GM10266 (cell line): Measurements from ENCODE around the gene ADSL.

Source experiments
- DNase-seq: peaks from one replicate; pipeline ENCODE4 v3.0.0; 2012; ENCODE audit errors: extremely low spot score
- TF ChIP-seq, protein P1 (sequence below): IDR thresholded peaks from 2 replicates; pipeline ENCODE4 v1.5.1; 2012; ENCODE audit warnings: mild to moderate bottlenecking, low read depth; ENCODE audit not compliant: control insufficient read depth, insufficient read depth; ENCODE audit errors: missing control alignments

ADSL gene

DNA sequence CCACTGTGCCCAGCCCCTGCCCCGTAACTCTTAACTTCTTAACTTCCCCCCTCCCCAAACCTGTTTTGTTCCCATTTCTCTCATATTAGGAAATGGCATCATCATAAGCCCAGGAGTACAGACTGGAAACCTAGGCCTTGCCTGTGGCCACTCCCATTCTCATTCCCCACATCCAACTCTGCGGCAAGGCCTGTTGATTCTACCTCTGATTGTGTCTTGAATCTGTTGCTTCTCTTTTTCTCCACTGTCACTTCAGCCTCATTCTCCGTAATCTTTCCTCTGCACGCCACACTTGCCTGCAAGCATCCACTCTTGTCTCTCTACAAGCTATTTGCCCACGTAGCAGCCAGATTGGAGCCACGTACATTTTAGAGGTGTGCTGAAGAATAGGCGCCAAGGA lies 49.3 kb downstream of the ADSL start:
- DNase-seq = no peak

GRCh38 chr22:40396882-40397281 lies 50.6 kb downstream of the ADSL start:
- no peak for DNase-seq
- TF ChIP-seq, protein P1, sequence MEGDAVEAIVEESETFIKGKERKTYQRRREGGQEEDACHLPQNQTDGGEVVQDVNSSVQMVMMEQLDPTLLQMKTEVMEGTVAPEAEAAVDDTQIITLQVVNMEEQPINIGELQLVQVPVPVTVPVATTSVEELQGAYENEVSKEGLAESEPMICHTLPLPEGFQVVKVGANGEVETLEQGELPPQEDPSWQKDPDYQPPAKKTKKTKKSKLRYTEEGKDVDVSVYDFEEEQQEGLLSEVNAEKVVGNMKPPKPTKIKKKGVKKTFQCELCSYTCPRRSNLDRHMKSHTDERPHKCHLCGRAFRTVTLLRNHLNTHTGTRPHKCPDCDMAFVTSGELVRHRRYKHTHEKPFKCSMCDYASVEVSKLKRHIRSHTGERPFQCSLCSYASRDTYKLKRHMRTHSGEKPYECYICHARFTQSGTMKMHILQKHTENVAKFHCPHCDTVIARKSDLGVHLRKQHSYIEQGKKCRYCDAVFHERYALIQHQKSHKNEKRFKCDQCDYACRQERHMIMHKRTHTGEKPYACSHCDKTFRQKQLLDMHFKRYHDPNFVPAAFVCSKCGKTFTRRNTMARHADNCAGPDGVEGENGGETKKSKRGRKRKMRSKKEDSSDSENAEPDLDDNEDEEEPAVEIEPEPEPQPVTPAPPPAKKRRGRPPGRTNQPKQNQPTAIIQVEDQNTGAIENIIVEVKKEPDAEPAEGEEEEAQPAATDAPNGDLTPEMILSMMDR = no peak

More for the DNA sequence above, 49.3 kb downstream of the ADSL start:
- TF ChIP-seq, protein P1 = no peak

- TF ChIP-seq, protein P1 = no peak
- no peak for DNase-seq
These were observed 51.1 kb downstream of the ADSL start for GRCh38 chr22:40397396-40397795.

GRCh38 chr22:40399621-40400020 lies 53.3 kb downstream of the ADSL start:
- DNase-seq = no peak
- TF ChIP-seq, protein P1 = no peak

GRCh38 chr22:40400159-40400558 lies 53.9 kb downstream of the ADSL start:
- TF ChIP-seq, protein P1 = no peak

DNA sequence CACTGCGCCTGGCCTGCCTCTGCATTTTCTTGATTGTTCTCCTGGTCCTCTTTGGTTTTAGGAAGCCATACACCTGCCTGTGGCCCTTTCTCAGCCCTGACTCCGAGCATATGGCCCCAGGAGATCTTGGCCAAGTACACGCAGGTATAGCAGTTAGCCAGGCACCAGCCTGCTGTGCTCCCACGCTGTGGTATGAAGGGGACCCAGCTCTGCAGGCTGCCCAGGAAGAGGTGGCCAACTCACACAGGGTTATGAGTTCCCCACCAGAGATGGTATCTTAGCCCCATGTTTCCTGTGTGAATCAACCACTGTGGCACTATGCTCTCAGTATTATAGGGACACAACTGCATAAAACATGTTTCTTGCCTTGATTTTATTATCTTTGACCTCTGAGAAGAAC lies 55.2 kb downstream of the ADSL start:
- TF ChIP-seq, protein P1 = no peak
- no peak for DNase-seq

More at GRCh38 chr22:40400159-40400558, 53.9 kb downstream of the ADSL start:
- peak; percentile 67 for DNase-seq

- TF ChIP-seq, protein P1 = no peak
- no peak for DNase-seq
These were observed 55.7 kb downstream of the ADSL start for GRCh38 chr22:40401981-40402406.

- DNase-seq = no peak
- TF ChIP-seq, protein P1 = no peak
These were observed 56.8 kb downstream of the ADSL start for GRCh38 chr22:40403141-40403540.
